GM19397 (cell line): ENCODE data around the gene TRIM62.

Source experiments
- ATAC-seq: cut with Tn5 transposase; IDR thresholded peaks from one replicate; pipeline ENCODE4 v1.9.1; 2021; ENCODE audit warnings: mild to moderate bottlenecking, moderate library complexity; ENCODE audit not compliant: unreplicated experiment

Gene TRIM62

GRCh38 chr1:33162141-33162540 lies 19.7 kb downstream of the TRIM62 start:
- ATAC-seq = no peak

- no peak for ATAC-seq
Measured at GRCh38 chr1:33161061-33161681, 20.7 kb downstream of the TRIM62 start.

GRCh38 chr1:33159577-33159976 lies 22.3 kb downstream of the TRIM62 start:
- ATAC-seq = no peak

- no peak for ATAC-seq
Measured at GRCh38 chr1:33158366-33158765, 23.5 kb downstream of the TRIM62 start.

- ATAC-seq = no peak
Measured at GRCh38 chr1:33157131-33157530, 24.7 kb downstream of the TRIM62 start.

- ATAC-seq = no peak
Measured at GRCh38 chr1:33155877-33156538, 25.8 kb downstream of the TRIM62 start.

- no peak for ATAC-seq
Measured at GRCh38 chr1:33153650-33154049, 28.2 kb downstream of the TRIM62 start.

GRCh38 chr1:33152685-33153432 lies 29.0 kb downstream of the TRIM62 start:
- no peak for ATAC-seq

GRCh38 chr1:33151116-33151515 lies 30.7 kb downstream of the TRIM62 start:
- ATAC-seq = no peak

- ATAC-seq = no peak
Measured at GRCh38 chr1:33150522-33150921, 31.3 kb downstream of the TRIM62 start.

- no peak for ATAC-seq
Measured at GRCh38 chr1:33149453-33150190, 32.2 kb downstream of the TRIM62 start.

GRCh38 chr1:33148615-33149014 lies 33.2 kb downstream of the TRIM62 start:
- no peak for ATAC-seq

- no peak for ATAC-seq
Measured at GRCh38 chr1:33147997-33148314, 33.9 kb downstream of the TRIM62 start.

- no peak for ATAC-seq
Measured at GRCh38 chr1:33147275-33147996, 34.4 kb downstream of the TRIM62 start.

GRCh38 chr1:33146003-33146402 lies 35.8 kb downstream of the TRIM62 start:
- ATAC-seq = no peak

- ATAC-seq = no peak
Measured at GRCh38 chr1:33143698-33144097, 38.1 kb downstream of the TRIM62 start.

GRCh38 chr1:33143176-33143575 lies 38.7 kb downstream of the TRIM62 start:
- ATAC-seq = no peak

GRCh38 chr1:33142483-33143064 lies 39.3 kb downstream of the TRIM62 start:
- no peak for ATAC-seq

GRCh38 chr1:33141781-33142180 lies 40.1 kb downstream of the TRIM62 start:
- ATAC-seq = no peak

GRCh38 chr1:33141216-33141615 lies 40.6 kb downstream of the TRIM62 start:
- no peak for ATAC-seq
